Inferior parietal cortex (tissue), 1 donor: ENCODE results near the gene KNCN.

Source experiments
- DNase-seq: peaks from one replicate; pipeline ENCODE4 v3.0.0-alpha.2; 2016; ENCODE audit errors: extremely low spot score

Gene KNCN

DNA sequence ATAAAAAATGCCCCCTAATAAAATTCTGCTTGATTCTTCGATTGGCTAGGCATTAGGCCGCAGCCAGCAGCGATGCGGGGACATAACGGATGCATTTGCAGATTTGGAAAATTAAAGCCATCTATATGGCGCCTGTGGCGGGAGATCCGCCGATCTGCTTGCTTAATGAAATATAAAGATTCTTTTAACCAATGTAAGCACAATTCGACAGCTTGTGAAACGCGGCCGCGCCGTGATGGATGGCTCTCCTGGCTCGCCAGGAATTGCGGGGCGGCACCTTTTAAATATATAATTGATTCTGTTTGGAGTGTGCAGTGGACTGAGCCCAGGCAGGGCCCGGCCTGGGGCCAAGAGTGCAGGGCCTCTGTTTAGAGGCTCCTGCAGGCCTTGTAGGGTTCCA lies 53.8 kb downstream of the KNCN start:
- DNase-seq: no peak

DNA sequence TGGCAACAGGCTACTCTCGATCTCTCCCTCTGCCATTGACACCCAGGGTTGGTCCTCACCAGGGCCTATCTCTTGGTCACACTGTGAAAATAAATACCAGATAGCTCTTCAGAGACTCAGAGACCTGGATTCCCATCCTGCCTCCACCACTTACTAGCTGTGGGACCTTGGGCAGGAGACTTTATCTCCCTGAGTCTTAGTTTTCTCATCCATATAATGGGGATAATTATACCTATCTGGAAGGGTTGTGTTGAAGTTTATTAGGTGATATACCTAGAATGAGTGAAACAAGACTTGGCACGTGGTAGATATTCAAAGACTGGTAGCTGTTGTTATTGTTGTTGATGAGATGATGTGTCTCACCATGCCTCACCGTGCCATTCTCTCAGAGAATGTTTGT lies 54.4 kb downstream of the KNCN start:
- DNase-seq: no peak

DNA sequence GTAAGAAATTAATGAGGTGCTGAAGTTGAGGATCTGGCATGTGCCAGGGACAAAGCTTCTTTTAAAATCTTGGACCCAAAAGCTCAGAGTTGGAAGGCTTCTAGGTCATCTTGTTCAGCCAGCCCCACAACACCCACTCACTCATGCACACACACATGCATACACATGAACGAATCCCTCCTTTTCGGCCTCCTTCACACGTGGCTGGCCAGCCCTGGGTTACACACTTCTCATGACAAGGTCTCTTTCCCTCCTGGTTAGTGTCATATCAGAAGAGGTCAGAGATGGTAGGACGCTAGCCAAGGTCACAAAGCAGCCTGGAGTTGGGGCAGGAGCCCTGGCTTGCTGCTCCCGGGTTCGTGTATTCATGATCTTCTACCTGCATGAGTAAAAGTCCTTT lies 54.9 kb downstream of the KNCN start:
- DNase-seq: no peak

DNA sequence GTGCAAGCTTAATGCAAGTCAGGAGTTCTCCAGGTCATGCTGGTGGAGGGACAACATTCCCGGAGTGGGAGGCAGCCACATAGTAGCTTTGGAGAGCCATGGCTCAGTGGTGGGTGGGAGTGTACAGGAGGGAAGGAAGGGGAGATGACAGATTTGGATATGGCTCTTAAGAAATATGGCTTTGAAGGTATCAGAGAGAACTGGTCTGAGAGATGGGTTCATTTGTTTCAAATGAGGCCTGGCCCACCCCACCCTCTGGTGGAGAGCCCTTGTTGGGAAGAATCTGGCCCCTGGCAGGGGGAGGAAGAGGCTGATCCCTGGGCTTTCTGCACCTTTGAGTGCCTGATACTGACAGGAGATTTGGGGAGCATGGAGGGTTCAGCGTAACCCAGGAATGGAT lies 55.7 kb downstream of the KNCN start:
- no peak for DNase-seq
